Epithelial cell of proximal tubule (primary cell): ENCODE data around the gene BGLAP. TPM values are rescaled to one million over a fixed set of nuclear protein-coding genes. Genes with fewer than 3 reads are reported as not detected.

ENCODE experiments used
- DNase-seq: peaks from one replicate; pipeline ENCODE4 v3.0.0-alpha.2; 2011; ENCODE audit warnings: low read depth
- H3K4me3 ChIP-seq: 2 replicates; pipeline ENCODE4 v1.5.1; 2011; ENCODE audit warnings: low read depth, mild to moderate bottlenecking, low read length
- total RNA-seq: library from RNA; depleted of rRNA; stranded (reverse); fragments of >200 nt; gene quantifications from 2 replicates; pipeline ENCODE4 v1.2.3, GENCODE V29; 2015
- TF ChIP-seq, protein P1 (sequence below): conservative IDR thresholded peaks from 2 replicates; pipeline ENCODE4 v1.5.1; 2012; ENCODE audit warnings: low read depth, mild to moderate bottlenecking, low read length

BGLAP gene
- total RNA-seq, 1 donor from 2014 or later = 0.29 TPM

- TF ChIP-seq, protein P1, sequence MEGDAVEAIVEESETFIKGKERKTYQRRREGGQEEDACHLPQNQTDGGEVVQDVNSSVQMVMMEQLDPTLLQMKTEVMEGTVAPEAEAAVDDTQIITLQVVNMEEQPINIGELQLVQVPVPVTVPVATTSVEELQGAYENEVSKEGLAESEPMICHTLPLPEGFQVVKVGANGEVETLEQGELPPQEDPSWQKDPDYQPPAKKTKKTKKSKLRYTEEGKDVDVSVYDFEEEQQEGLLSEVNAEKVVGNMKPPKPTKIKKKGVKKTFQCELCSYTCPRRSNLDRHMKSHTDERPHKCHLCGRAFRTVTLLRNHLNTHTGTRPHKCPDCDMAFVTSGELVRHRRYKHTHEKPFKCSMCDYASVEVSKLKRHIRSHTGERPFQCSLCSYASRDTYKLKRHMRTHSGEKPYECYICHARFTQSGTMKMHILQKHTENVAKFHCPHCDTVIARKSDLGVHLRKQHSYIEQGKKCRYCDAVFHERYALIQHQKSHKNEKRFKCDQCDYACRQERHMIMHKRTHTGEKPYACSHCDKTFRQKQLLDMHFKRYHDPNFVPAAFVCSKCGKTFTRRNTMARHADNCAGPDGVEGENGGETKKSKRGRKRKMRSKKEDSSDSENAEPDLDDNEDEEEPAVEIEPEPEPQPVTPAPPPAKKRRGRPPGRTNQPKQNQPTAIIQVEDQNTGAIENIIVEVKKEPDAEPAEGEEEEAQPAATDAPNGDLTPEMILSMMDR = no peak
- DNase-seq = no peak
- H3K4me3 ChIP-seq = no peak overlapping the region
Observed at GRCh38 chr1:156286061-156286460, 44.1 kb downstream of the BGLAP start.

DNA sequence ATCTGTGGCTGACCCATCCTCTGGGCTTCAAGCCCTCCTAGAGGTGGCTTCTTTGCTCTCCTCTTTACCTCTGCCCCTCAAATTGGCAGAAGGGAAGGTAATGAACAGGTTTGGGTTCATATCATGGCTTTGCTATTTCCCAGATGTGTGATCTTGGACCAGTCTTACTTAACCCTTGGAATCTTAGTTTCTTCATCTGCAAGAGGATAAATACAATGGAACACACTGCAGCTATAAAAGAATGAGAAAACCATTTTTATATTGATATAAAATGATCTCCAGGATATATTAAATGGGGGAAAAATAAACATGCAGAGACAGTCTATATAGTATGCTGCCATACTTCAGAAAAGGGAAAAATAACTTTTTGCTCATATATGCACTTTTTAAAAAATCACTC is 47.9 kb downstream of the BGLAP start:
- no peak for DNase-seq
- TF ChIP-seq, protein P1 = no peak
- no peak overlapping the region for H3K4me3 ChIP-seq

- peak overlapping the region; percentile 57 for H3K4me3 ChIP-seq
- no peak for DNase-seq
- TF ChIP-seq, protein P1 = no peak
Observed at GRCh38 chr1:156291226-156292061, 49.5 kb downstream of the BGLAP start.

Other genes starting within 250 kb of the BGLAP start
- gene SSR2, start 221.2 kb upstream of the BGLAP start, total RNA-seq = 450 and 635 TPM in 2 replicates
- gene UBQLN4, start 188.4 kb upstream of the BGLAP start, total RNA-seq = 28.2 and 29.7 TPM in 2 replicates
- 94.8 and 97.0 TPM in 2 replicates for gene LAMTOR2, start 187.4 kb upstream of the BGLAP start, total RNA-seq
- 17.8 and 47.5 TPM in 2 replicates for gene RAB25, start 181.0 kb upstream of the BGLAP start, total RNA-seq
- gene MEX3A, start 159.7 kb upstream of the BGLAP start, total RNA-seq = 14.8 and 19.0 TPM in 2 replicates
- gene LMNA, start 127.5 kb upstream of the BGLAP start, total RNA-seq = 358 and 433 TPM in 2 replicates
- 1.4 and 3.5 TPM in 2 replicates for gene SEMA4A, start 88.6 kb upstream of the BGLAP start, total RNA-seq
- 7.4 and 16.6 TPM in 2 replicates for gene SLC25A44, start 48.1 kb upstream of the BGLAP start, total RNA-seq
- gene PMF1, start 29.2 kb upstream of the BGLAP start, total RNA-seq = 112 and 131 TPM in 2 replicates
- gene PAQR6, start 5.9 kb downstream of the BGLAP start, total RNA-seq = 1.4 and 1.5 TPM in 2 replicates
- 77.4 and 96.9 TPM in 2 replicates for gene SMG5, start 40.6 kb downstream of the BGLAP start, total RNA-seq
- gene TMEM79, start 42.1 kb downstream of the BGLAP start, total RNA-seq = 2.1 and 3.9 TPM in 2 replicates
- gene GLMP, start 53.5 kb downstream of the BGLAP start, total RNA-seq = 47.9 and 66.3 TPM in 2 replicates
- gene VHLL, start 57.1 kb downstream of the BGLAP start, total RNA-seq = not detected in 2 replicates
- gene CCT3, start 96.1 kb downstream of the BGLAP start, total RNA-seq = 358 and 726 TPM in 2 replicates
- 0.36 and 0.69 TPM in 2 replicates for gene TSACC, start 96.3 kb downstream of the BGLAP start, total RNA-seq
- 0.14 TPM in 1 of 2 replicates, not detected in the other for gene RHBG, start 127.0 kb downstream of the BGLAP start, total RNA-seq